CD4-positive, alpha-beta memory T cell (primary cell): ENCODE results near the gene UCN. TPM values are rescaled to one million over a fixed set of nuclear protein-coding genes. Genes with fewer than 3 reads are reported as not detected.

Source experiments
- CTCF ChIA-PET: fragments of 350-600 bp; sonication (Branson Sonifier 250); formaldehyde crosslinking; loops from one replicate; lab custom pipeline; 2021; ENCODE audit warnings: inconsistent platforms; ENCODE audit not compliant: partially characterized antibody; lab: Charles Lee
- POLR2A ChIA-PET: fragments of 350-600 bp; sonication (Branson Sonifier 250); formaldehyde crosslinking; loops from one replicate; lab custom pipeline; 2021; ENCODE audit not compliant: partially characterized antibody; lab: Charles Lee
- DNase-seq, 5 donors: peaks; one replicate each; pipeline versions ENCODE4 v3.0.0 to v3.0.0-alpha.2; 2020 to 2022; ENCODE audit warnings: mixed read lengths in 1 of 5
- H3K27ac ChIP-seq: one replicate; pipeline ENCODE4 v1.7.0; 2013; ENCODE audit warnings: low read depth, low read length
- H3K27me3 ChIP-seq: 2 replicates; pipeline ENCODE4 v1.7.0; 2013; ENCODE audit warnings: mild to moderate bottlenecking, low read length, moderate library complexity; ENCODE audit not compliant: insufficient read depth
- H3K36me3 ChIP-seq: 2 replicates; pipeline ENCODE4 v1.7.0; 2013; ENCODE audit warnings: mild to moderate bottlenecking, low read length, moderate library complexity; ENCODE audit not compliant: insufficient read depth
- H3K4me1 ChIP-seq: 2 replicates; pipeline ENCODE4 v1.7.0; 2013; ENCODE audit warnings: mild to moderate bottlenecking, low read length, moderate library complexity; ENCODE audit not compliant: insufficient read depth
- H3K4me3 ChIP-seq, 2 donors: one replicate each; pipeline ENCODE4 v1.7.0; 2013; ENCODE audit warnings: low read length in 2 of 2, mild to moderate bottlenecking in 1 of 2
- H3K9me3 ChIP-seq, 2 donors: one replicate each; pipeline ENCODE4 v1.7.0; 2013; ENCODE audit warnings: low read length in 2 of 2, control low read depth in 1 of 2; ENCODE audit not compliant: control insufficient read depth in 1 of 2
- H3K27ac Mint-ChIP-seq, 7 donors: one replicate each; pipeline ENCODE4 v1.8.0; 2020 to 2021; ENCODE audit warnings: mixed read lengths in 7 of 7, mild to moderate bottlenecking in 6 of 7, inconsistent platforms in 3 of 7, moderate library complexity in 3 of 7
- H3K27me3 Mint-ChIP-seq, 2 donors: one replicate each; pipeline ENCODE4 v1.8.0; 2020 to 2021; ENCODE audit warnings: mixed read lengths in 2 of 2
- H3K36me3 Mint-ChIP-seq, 2 donors: one replicate each; pipeline ENCODE4 v1.8.0; 2020 to 2021; ENCODE audit warnings: mixed read lengths in 2 of 2, inconsistent platforms in 1 of 2, mild to moderate bottlenecking in 1 of 2
- H3K4me1 Mint-ChIP-seq, 4 donors: one replicate each; pipeline ENCODE4 v1.8.0; 2020 to 2021; ENCODE audit warnings: mixed read lengths in 4 of 4, mild to moderate bottlenecking in 1 of 4
- H3K4me3 Mint-ChIP-seq, 8 donors: one replicate each; pipeline ENCODE4 v1.8.0; 2020 to 2021; ENCODE audit warnings: mixed read lengths in 8 of 8, mild to moderate bottlenecking in 7 of 8, moderate library complexity in 6 of 8, inconsistent platforms in 3 of 8
- H3K9me3 Mint-ChIP-seq, 8 donors: one replicate each; pipeline ENCODE4 v1.8.0; 2020 to 2021; ENCODE audit warnings: mixed read lengths in 8 of 8, mild to moderate bottlenecking in 5 of 8, inconsistent platforms in 3 of 8, moderate library complexity in 1 of 8
- intact Hi-C: fragments of 100-400 bp; cut with micrococcal nuclease; formaldehyde crosslinking; loops from one replicate; pipeline ENCODE4 v1.15.1; 2023
- polyA plus RNA-seq, 2 donors: library from polyadenylated mRNA; unstranded; fragments of 300-500 nt; fragmentation: Illumina TruSeq; gene quantifications; one replicate each; pipeline ENCODE4 v1.2.3, GENCODE V29; 2021
- total RNA-seq, 2 experiments: library from RNA; stranded (reverse); gene quantifications; one replicate each; pipeline ENCODE4 v1.2.3, GENCODE V29; 2021

UCN gene
- total and polyA plus RNA-seq, 4 experiments from 2014 or later, result 0.84 to 5.4 (median 5.1) TPM; not detected in 1

DNA sequence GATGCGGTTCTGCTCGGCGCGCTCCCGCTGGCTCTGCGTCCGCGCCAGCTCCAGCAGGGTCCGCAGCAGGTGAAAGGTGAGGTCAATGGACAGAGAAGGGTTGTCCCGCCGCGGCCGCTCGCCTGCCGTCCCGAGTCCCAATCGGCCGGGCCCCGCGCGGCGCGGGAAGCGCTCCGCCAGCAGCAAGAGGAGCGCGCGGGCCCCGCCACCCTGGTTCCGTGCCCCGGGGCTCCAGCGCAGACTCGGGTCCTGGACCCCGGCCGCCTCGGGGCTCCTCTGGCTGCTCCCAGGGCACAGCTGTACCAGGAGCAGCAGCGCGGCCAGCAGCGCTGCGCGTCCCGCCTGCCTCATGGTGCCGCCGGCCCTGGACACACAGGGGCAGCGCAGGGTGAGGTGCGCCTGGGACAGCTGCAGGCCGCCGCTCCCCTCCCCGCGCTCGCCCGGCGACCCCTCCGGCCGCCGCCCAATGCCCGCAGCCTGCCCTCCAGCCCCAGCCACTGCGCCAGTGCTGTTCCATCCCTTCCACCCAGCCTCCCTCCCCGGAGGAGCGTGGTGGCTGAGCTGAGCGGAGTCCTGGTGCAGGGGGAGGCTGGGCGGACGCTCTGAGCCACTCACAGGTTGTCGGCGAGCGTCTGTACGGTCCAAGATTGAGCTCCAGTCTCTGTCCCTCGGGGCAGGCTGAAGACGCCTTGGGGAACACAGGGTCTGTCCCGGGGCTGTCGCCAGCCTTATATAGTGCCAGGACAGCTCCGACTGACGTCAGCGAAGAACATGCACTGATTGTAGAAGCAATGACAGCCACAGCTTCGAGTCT, 493 bp downstream of the UCN start:
- Histone ChIP-seq H3K27me3 (peaks cover 13% of the 10 kb centered on the region), H3K4me3 (no peak overlapping the region), H3K27ac (no peak overlapping the region), H3K36me3 (no peaks in the 10 kb centered on the region), H3K9me3 (no peaks in the 10 kb centered on the region), H3K4me1 (peaks cover 15% of the 10 kb centered on the region)
- Mint-ChIP-seq H3K9me3 (peaks cover 0 to 2% (median 0%) of the 10 kb centered on the region in 8 donors), H3K27ac (no peak overlapping the region), H3K36me3 (peaks cover 17 to 24% of the 10 kb centered on the region in 2 donors), H3K4me3 (no peak overlapping the region), H3K27me3 (peaks cover 10 to 16% of the 10 kb centered on the region in 2 donors), H3K4me1 (peaks cover 2 to 12% (median 6%) of the 10 kb centered on the region in 4 donors)
- ChIA-PET CTCF (no interaction called here), POLR2A (no interaction called here)
- intact Hi-C loops, result no loop called here
- no peak for DNase-seq

DNA sequence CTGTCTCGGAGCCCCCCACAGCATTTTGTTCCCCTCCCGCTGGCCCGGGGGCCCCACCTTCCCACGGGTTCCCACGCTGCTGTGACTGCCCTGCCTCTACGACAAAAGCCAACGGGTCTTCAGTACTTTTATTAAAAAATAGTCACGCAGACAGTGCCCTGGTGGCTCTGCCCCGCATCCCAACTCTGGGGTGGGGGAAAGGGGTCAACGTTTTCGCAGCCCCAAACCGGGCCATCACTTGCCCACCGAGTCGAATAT, 1.0 kb downstream of the UCN start:
- no peak for DNase-seq
- Mint-ChIP-seq H3K27ac (no peak overlapping the region), H3K4me1 (peaks cover 3 to 13% (median 6%) of the 10 kb centered on the region in 4 donors), H3K9me3 (peaks cover 0 to 2% (median 0%) of the 10 kb centered on the region in 8 donors), H3K27me3 (peaks cover 10 to 16% of the 10 kb centered on the region in 2 donors), H3K4me3 (peak overlapping the region in 1 of 8 donors; percentile 17), H3K36me3 (peaks cover 13 to 19% of the 10 kb centered on the region in 2 donors)
- no peaks in the 10 kb centered on the region for H3K36me3 ChIP-seq
- no peak overlapping the region for H3K27ac ChIP-seq
- H3K4me1 ChIP-seq, result peaks cover 15% of the 10 kb centered on the region
- ChIA-PET POLR2A (no interaction called here), CTCF (no interaction called here)
- intact Hi-C loops, result no loop called here
- no peaks in the 10 kb centered on the region for H3K9me3 ChIP-seq
- peaks cover 13% of the 10 kb centered on the region for H3K27me3 ChIP-seq
- no peak overlapping the region for H3K4me3 ChIP-seq

DNA sequence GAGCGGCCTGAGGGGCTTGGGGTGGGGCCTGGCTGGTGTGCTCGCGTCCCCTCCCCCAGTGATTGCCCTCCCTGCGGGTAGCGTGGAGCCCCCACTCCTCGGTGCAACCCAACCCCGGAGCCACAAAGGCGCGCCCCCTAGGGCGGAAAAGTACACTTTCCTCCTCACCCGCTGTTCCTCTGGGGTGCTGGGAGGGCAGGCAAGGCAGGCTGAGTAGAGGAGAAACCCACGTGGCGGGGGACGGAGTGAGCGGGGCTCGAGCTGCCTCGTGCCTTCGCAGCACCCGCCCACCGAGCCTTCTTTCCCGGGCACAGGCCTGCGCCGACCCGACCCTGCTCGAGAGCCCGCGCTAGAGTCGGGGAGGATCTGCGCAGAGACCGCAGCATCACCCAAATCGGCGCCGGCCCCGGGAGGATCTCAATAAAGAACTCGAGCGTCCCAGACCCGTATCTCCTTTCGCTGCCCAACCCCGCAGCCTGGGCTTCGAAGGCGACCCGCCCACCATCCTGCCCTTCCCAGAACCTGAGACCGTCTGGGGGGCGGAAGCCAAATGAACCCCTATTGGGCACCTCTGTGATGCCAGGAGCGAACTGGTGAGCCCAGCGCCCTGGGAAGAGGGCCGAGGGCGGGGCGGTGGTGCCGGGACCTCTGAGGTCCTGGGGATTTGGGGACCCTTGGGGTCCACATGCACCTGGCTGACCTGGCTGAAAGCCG, 1.5 kb downstream of the UCN start:
- ChIA-PET CTCF (no interaction called here), POLR2A (no interaction called here)
- Mint-ChIP-seq H3K27ac (no peak overlapping the region), H3K9me3 (peaks cover 0 to 2% (median 0%) of the 10 kb centered on the region in 8 donors), H3K27me3 (peaks cover 10 to 16% of the 10 kb centered on the region in 2 donors), H3K4me1 (peaks cover 3 to 13% (median 6%) of the 10 kb centered on the region in 4 donors), H3K36me3 (peaks cover 13 to 16% of the 10 kb centered on the region in 2 donors), H3K4me3 (peak overlapping the region; percentile 27 to 66 (median 40))
- Histone ChIP-seq H3K4me3 (no peak overlapping the region), H3K27ac (no peak overlapping the region), H3K4me1 (peaks cover 15% of the 10 kb centered on the region), H3K9me3 (no peaks in the 10 kb centered on the region), H3K36me3 (no peaks in the 10 kb centered on the region), H3K27me3 (peaks cover 13% of the 10 kb centered on the region)
- peak in 4 of 5 donors; percentile 8 to 47 (median 14) for DNase-seq
- intact Hi-C loops, result no loop called here

DNA sequence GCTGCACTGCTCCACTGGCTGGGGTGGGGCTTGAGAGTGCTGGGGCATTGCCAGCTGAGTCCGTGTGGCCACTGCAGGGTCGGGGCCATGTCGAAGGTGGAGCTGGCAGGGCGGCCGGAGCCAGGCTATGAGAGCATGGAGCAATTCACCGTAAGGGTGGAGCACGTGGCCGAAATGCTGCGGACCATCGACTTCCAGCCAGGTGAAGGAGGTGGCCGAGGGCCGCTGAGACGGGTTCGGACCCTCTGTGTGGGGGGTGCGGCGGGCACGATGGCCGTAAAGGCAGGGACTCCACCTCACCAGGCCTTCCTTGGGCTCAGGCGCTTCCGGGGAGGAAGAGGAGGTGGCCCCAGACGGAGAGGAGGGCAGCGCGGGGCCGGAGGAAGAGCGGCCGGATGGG, 2.1 kb downstream of the UCN start:
- peaks cover 10 to 16% of the 10 kb centered on the region in 2 donors for H3K27me3 Mint-ChIP-seq
- intact Hi-C loops, result no loop called here
- H3K9me3 Mint-ChIP-seq, result peaks cover 0 to 2% (median 0%) of the 10 kb centered on the region in 8 donors
- no peak overlapping the region for H3K4me3 ChIP-seq
- peaks cover 15% of the 10 kb centered on the region for H3K4me1 ChIP-seq
- CTCF ChIA-PET, result interaction anchor here (0.6 to 1.4 kb wide), 3 partner anchors 34 to 346 kb away, joined by 3 to 4 read pairs (median 4); no protein-coding TSS in a partner anchor
- no peaks in the 10 kb centered on the region for H3K36me3 ChIP-seq
- H3K36me3 Mint-ChIP-seq, result peaks cover 7 to 10% of the 10 kb centered on the region in 2 donors
- H3K9me3 ChIP-seq, result no peaks in the 10 kb centered on the region
- POLR2A ChIA-PET, result no interaction called here
- no peak overlapping the region for H3K27ac Mint-ChIP-seq
- peaks cover 13% of the 10 kb centered on the region for H3K27me3 ChIP-seq
- peak overlapping the region in 2 of 8 donors; percentile 7 to 59 for H3K4me3 Mint-ChIP-seq
- peaks cover 3 to 13% (median 6%) of the 10 kb centered on the region in 4 donors for H3K4me1 Mint-ChIP-seq
- no peak for DNase-seq
- no peak overlapping the region for H3K27ac ChIP-seq

DNA sequence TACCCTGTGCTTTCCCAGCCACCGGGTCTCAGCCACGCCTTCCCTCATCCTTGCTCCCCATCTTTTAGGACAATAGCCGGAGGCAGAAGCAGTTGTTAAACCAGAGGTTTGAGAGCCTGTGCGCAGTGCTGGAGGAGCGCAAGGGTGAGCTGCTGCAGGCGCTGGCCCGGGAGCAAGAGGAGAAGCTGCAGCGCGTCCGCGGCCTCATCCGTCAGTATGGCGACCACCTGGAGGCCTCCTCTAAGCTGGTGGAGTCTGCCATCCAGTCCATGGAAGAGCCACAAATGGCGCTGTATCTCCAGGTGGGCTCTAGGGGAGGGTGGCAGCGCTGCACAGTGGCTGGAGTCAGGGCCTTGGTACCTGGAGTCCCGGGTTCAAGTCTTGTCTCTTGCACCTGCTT, 2.7 kb downstream of the UCN start:
- no peaks in the 10 kb centered on the region for H3K9me3 ChIP-seq
- no peak overlapping the region for H3K4me3 ChIP-seq
- H3K36me3 ChIP-seq, result no peaks in the 10 kb centered on the region
- Mint-ChIP-seq H3K36me3 (peaks cover 7 to 10% of the 10 kb centered on the region in 2 donors), H3K4me1 (peaks cover 3 to 13% (median 6%) of the 10 kb centered on the region in 4 donors), H3K4me3 (peak overlapping the region in 2 of 8 donors; percentile 16 to 26), H3K9me3 (peaks cover 0 to 2% (median 0%) of the 10 kb centered on the region in 8 donors), H3K27me3 (peaks cover 10 to 16% of the 10 kb centered on the region in 2 donors), H3K27ac (no peak overlapping the region)
- intact Hi-C loops, result no loop called here
- peaks cover 15% of the 10 kb centered on the region for H3K4me1 ChIP-seq
- DNase-seq, result no peak
- ChIA-PET POLR2A (no interaction called here), CTCF (interaction anchor here (0.6 to 3.8 kb wide), 4 partner anchors 14 to 346 kb away, joined by 3 to 29 read pairs (median 4); no protein-coding TSS in a partner anchor)
- H3K27me3 ChIP-seq, result peaks cover 13% of the 10 kb centered on the region
- no peak overlapping the region for H3K27ac ChIP-seq

DNA sequence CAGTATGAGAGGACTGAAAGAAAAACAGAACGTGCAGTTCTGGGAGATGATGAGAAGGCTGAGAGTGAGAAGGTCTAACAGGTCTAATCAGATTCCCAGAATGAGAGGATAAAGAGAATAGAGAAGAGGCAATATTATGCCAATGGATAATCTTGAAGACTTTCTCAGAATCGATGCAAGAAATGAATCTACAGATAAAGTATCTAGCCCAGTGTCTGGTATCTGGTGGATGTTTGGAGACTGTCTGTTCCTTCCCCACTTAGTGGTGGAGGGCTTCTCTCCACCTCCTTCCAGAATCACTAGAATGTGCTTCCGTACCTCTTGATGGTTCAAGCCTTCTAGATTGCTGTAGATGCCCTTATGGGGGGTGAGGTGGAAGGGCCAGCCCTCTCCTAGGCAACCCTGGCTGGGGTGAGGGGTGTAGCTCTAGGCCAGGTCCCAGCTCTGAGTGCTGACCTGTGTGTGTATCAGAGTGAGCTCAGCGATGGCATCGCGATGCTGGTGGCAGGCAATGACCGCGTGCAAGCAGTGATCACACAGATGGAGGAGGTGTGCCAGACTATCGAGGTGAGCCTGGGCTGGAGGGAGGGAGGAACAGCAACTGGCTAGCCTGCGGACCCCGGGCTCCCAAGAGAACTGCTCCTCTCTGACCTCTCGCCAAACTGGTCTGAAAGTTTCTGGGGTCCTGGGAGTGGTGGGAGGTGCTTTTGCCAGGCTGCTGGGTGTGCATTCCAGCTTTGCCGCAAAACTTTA, 3.6 kb downstream of the UCN start:
- Mint-ChIP-seq H3K27ac (no peak overlapping the region), H3K4me1 (peaks cover 2 to 13% (median 6%) of the 10 kb centered on the region in 4 donors), H3K36me3 (peaks cover 5 to 6% of the 10 kb centered on the region in 2 donors), H3K27me3 (peaks cover 10 to 16% of the 10 kb centered on the region in 2 donors), H3K9me3 (peaks cover 0 to 2% (median 0%) of the 10 kb centered on the region in 8 donors), H3K4me3 (peak overlapping the region in 1 of 8 donors; percentile 51)
- ChIA-PET CTCF (interaction anchor here (1.0 to 3.8 kb wide), 8 partner anchors 8 to 379 kb away, joined by 3 to 29 read pairs (median 6); no protein-coding TSS in a partner anchor), POLR2A (no interaction called here)
- peaks cover 15% of the 10 kb centered on the region for H3K4me1 ChIP-seq
- DNase-seq, result no peak
- H3K36me3 ChIP-seq, result no peaks in the 10 kb centered on the region
- peaks cover 13% of the 10 kb centered on the region for H3K27me3 ChIP-seq
- H3K9me3 ChIP-seq, result no peaks in the 10 kb centered on the region
- no peak overlapping the region for H3K4me3 ChIP-seq
- intact Hi-C loops, result no loop called here
- H3K27ac ChIP-seq, result no peak overlapping the region
